HG02981 (cell line): ENCODE data around the gene BSCL2.
"Not testable (repeated sequence)": the region's sequence is repeated elsewhere in the genome, so short reads cannot be mapped to it uniquely, and the experiment has no call there.

ENCODE experiments used
- ATAC-seq: cut with Tn5 transposase; IDR thresholded peaks from one replicate; pipeline ENCODE4 v1.9.1; 2021; ENCODE audit warnings: mild to moderate bottlenecking, moderate library complexity; ENCODE audit not compliant: unreplicated experiment

Gene BSCL2

DNA sequence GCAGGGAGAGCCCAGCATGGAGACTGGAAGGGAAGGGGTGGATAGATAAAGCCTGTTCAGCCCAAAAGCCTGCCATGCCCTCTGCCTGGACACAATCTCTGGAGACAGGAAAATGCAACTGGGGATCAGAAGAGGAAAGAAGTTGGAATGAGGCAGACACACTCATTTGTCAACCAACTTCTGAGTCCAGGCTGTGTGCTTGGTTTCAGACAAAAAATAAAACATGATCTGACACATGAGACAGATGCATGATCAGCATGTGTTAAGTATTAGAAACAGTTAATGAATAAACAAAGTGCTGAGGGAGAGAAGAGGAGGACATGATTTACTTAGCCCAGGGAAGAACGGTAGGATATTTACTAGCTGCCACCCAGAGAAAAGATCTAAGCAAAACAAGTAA is 18.7 kb downstream of the BSCL2 start:
- no peak for ATAC-seq

DNA sequence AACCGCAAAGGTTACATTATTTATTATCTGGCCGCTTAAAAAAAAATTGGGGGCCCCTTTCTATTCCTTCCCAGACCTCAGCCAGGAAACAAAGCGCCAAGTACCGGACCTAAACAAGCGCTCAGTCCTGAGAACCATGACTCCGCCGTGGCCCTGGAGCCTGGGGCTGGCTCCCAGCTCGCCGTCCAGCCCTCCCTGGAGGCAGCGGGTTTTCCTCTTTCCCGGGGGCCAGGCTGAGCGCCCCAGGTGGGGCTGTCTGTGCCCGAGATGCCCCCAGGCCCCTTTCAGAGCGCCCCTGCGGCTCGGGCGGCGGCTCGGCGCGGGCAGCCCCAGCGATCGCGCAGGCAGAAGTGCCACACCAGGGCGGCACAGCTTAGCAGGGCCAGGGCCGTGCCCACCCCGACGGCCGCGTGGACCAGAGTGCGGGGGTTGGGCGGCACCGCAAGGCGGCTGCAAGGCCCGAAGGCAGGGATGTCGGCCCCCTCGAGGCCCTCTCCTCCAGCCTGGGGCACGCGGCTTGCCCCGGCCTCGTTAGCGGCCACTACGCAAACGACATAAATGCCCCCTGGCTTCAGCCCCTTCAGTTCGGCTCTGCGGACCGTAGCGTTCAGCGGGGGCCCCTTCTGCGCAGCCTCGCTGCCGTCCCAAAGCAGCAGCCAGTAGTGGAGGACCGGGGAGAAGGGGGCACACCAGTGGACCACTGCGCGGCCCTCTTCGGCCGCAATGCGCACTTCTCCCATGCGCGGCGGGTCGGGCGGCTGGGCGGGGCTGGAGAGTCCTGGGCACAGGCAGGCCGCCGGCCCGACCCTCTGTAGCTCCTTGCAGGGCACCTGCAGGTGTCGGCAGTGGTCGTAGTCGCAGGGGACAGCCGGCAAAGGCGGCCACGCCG is 19.5 kb downstream of the BSCL2 start:
- ATAC-seq = no peak

DNA sequence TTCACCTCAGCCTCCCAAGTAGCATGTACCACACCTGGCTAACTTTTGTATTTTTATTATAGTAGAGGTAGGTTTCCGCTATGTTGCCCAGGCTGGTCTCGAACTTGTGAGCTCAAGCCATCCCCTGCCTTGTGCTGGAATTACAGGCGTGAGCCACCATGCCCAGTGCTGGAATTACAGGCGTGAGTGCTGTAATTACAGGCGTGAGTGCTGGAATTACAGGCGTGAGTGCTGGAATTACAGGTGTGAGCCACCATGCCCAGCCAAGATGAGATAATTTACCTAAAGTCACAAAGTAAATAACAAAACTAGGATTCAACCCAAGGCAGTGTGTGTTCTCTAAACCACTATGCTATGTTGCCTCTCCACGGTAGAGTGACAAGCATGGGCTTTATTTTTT is 24.7 kb downstream of the BSCL2 start:
- no peak for ATAC-seq

DNA sequence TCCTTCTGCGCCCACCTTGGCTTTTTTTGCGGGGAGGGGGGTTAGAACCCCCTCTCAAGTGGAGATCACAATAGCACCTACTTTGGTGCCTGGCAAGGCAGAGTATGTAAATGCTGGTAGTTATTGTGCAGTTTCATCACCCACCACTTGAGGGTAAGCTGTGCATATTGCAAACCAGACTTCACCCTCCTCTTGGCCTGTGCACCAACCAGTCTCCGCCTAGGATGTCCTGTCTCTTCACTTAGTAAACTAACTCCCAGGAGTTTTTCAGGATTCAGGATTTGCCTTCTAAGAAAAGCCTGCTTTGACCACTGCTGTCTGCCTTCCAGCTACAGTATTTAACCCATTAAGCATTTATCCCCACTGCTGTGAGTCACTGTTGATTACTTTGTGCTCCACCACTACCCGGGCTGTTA is 26.4 kb downstream of the BSCL2 start:
- ATAC-seq = peak; percentile 62

DNA sequence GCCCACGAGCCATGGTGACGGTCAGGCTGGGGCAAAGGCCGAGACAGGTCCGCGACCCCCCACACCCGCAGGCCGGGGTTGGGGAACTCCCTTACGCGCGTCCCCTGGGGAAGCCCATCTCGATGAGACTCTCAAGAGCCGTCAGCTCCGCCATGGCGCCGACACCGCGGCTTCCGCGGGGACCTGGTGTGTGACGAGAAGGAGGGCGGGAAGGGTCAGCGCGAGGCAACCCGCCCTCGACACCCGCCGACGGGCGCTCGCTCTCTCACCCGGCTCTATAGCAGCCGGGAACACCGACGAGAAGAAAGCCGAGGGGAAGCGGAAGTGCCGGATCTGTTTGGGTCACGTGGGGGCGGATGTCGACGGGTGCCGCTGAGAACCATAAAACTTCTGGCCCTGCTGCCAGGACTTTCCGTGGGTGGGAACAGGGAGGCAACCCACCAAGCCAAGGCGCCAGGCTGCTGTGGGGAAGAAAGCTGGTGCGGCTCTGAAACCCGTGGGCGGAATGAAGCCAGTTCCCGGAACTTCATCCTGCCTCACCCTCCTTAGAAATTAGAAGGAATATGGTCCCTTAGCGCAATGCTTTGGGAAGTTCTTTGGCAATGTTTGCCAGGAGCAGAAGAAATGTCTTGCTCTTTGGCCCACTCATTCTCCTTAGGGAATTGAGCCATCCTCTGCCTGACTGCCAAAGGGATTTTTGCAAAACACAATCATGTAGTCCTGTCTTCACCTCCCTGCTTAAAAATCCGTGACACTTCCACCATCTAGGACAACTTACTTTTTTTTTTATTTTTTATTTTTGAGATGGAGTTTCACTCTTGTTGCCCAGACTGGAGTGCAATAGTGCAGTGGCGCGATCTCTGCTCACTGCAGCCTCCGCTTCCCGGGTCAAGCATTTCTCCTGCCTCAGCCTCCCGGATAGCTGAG is 28.2 kb downstream of the BSCL2 start, which contains the start of gene UBXN1:
UBXN1 (minus strand) TSS at position 304 of the 927 bp plus-strand sequence; CDS start at position 154, 150 bp downstream.
- ATAC-seq = peak; percentile 74

DNA sequence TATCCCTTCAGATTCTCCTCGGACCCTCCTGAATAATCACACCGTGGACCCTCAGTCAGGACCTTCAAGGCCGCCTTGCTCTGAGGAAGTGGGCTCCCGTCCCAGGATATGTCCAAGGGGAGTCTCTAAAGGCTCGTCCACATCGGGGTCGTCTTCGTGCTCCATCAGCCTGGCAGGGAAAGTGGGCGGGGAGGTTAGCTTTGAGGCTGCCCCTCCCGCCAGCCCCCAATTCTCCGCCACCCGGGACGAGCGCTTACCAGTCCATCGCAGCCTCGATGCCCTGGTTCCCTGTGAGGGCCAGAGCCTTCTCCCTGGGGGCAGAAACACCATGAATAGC is 28.8 kb downstream of the BSCL2 start:
- peak; percentile 6 for ATAC-seq

DNA sequence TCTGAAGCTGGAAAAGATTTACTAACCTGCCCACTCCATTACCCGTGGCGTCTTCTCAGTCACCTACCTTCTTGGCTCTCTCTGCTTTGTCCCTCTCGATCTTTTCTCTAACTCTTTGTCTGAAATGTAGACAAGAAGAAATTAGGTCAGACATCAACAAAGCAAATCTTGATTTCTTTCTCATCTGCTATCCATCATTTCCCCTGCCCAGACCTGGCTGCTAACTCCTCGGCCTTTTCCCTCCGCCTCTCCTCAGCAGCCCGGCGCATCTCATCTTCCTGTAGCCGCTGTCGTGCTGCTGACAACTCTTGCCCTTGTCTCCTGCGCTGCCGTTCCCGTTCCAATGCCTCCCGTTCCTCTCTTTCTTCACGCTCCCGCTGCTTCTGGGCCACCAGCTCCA is 29.5 kb downstream of the BSCL2 start:
- no peak for ATAC-seq

DNA sequence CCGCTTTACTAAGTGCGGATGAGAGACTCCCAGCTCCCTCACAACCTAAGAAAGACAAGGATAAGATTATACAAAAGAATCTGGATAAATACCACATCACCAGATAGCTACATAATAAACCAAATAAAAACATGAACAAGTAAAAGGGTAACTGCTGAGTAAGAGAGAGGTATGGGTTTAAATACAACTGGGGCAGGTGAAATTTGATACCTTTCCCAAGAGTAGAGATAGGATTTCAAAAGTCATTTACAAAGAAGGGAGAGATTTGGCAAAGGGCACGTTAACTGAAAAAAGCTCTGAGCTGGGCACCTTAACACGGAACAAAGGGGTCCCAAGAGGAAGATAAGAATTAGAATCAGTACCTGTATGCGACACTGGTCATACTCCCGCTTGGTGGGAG is 30.1 kb downstream of the BSCL2 start:
- ATAC-seq = no peak

DNA sequence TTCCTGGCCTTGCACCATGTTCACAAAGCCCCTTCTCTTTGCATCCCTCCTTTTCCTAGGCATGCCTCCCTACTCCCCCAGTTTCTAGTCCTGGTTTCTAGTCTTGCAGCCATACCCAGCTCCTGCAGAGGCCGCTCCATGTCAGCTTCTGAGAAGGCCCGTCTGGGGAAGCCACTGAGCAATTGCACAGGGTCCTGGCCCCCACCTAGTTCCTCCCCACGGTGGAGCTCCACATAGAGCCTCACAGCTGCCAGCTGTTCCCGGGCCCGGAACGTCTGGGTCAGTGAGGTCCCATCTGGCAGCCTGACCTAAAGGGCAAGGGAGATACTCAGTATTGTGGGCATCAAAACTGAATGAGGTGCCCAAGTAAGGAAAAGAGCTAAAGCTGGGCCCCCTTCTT is 30.5 kb downstream of the BSCL2 start:
- ATAC-seq = no peak

DNA sequence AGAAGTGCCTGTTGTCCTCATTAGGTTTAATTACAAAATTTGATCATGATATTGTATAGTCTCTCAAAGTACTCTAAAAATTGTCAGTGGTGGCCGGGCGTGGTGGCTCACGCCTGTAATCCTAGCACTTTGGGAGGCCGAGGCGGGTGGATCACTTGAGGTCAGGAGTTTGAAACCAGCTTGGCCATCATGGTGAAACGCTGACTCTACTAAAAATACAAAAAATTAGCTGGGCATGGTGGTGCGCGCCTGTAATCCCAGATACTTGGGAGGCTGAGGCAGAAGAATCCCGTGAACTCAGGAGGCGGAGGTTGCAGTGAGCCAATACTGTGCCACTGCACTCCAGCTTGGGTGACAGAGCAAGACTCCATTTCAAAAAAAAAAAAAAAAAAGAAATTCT is 31.8 kb downstream of the BSCL2 start:
- not testable (repeated sequence) for ATAC-seq

DNA sequence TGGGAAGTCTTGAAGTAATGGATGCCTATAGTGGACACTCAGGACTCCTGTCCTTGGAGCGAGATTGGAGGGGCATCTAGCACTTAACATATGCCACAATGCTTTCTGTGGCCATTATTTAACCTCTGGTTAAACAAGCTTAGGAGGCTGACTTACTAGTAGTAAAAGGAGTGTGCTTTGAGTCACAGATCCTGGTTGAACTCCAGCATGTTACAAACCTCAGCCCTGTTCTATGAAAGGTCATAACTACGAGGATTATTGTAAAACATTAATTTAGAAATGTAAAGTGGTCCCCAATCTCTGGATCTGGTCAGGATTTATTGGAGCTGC is 34.1 kb downstream of the BSCL2 start:
- no peak for ATAC-seq

DNA sequence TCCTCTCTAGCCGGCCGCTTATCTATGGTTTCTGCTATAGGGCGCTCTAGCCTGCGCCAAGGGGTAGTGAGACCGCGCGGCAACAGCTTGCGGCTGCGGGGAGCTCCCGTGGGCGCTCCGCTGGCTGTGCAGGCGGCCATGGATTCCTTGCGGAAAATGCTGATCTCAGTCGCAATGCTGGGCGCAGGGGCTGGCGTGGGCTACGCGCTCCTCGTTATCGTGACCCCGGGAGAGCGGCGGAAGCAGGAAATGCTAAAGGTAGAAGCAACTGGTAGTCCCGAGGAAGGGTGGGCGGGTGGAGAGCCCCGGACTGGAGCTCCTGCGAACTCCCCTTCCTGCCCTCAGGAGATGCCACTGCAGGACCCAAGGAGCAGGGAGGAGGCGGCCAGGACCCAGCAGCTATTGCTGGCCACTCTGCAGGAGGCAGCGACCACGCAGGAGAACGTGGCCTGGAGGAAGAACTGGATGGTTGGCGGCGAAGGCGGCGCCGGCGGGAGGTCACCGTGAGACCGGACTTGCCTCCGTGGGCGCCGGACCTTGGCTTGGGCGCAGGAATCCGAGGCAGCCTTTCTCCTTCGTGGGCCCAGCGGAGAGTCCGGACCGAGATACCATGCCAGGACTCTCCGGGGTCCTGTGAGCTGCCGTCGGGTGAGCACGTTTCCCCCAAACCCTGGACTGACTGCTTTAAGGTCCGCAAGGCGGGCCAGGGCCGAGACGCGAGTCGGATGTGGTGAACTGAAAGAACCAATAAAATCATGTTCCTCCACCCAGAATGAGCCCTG is 35.4 kb downstream of the BSCL2 start, which contains the start of the genes LBHD1 and UQCC3:
LBHD1 (minus strand) TSS at position 660 of the 782 bp plus-strand sequence. CDS start 2,236 bp downstream, outside the sequence.
UQCC3 (plus strand) TSS at position 66 of the 782 bp plus-strand sequence; CDS start at position 139, 73 bp downstream.
- ATAC-seq = peak; percentile 78

DNA sequence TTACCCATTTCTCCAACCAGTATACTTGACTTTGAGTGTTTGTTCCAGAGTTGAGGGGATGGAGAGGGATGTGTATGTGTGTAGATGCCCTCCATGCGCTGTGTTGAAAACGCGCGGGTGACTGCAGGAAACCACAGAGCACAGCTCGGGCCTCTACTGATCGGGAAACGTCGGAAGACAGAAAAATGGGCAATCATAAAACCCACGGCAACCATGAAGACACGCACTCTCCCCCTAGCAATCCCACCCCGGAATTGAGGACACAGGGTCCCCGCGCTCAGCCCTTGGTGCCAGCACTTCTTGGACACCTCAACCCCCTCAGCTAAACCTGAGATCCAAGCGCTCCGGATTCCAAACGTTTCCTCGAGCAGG is 36.0 kb downstream of the BSCL2 start:
- peak; percentile 3 for ATAC-seq

DNA sequence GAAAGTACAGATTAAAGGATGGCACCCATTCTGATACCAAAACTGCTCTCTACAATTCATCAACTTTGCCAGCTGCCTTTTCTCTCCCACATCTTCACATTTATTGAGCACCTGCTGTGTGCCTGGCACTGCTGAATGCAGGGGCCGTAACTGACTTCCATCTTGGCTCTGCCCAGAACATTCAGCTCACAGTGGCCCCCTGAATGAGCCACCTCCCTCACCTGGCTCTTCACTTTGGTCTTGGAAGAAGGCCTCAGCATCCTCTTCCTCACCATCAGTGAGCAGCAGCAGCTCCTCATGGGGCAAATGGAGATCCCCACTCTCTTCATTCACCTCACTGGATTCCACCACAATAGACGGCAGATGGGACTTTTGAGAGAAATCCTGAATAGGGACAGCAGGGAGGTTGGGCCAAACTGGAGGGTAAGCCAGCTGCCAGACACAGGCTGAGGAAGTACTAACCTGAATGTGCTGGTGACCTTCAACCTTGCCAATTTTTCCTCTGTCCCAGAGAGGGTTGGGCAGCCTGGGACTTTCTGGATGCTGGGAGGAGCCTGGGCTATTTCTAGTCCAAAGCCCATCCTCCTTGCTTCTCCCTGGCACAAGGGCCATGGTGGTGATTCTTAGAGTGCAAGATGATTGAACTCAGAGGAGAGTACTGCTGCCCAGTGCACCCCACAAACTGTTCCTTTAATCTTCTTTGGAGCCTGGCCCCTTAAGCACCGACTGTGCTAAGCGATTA is 37.6 kb downstream of the BSCL2 start:
- ATAC-seq = no peak

DNA sequence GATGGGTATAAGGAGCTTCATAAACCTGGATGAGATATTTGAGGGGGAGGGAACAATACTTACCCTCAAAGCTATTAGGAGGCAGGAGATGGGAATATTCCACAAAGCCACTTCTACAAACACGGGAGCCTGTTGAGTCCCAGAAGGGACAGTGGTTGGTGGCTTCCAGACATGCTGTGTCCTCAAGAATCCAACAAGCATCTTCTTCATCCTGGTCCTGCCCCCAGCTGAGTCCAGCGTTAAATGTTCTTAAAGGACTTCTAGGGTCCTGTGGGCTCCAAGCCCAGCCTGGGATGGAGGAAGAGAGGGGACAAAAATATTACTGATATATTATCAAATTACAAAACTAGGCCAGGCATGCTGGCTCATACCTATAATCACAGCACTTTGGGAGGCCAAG is 39.8 kb downstream of the BSCL2 start:
- no peak for ATAC-seq

DNA sequence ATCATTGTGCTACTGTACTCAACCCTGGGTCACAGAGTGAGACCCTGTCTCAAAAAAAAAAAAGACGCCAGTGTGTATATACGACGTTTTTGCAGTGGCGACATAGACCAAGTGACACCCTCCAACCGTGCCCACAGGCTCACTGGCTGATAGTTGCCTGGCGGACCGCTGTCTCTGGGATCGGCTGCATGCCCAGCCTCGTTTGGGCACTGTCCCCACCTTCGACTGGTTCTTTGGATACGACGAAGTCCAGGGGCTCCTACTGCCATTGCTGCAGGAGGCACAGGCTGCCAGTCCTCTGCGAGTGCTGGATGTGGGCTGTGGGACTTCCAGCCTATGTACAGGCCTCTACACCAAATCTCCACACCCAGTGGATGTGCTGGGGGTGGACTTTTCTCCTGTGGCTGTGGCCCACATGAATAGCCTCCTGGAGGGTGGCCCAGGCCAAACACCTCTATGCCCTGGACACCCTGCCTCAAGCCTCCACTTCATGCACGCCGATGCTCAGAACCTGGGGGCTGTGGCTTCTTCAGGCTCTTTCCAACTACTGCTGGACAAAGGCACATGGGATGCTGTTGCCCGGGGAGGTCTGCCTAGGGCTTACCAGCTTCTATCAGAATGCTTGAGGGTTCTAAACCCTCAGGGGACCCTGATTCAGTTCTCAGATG is 40.8 kb downstream of the BSCL2 start:
- no peak for ATAC-seq

DNA sequence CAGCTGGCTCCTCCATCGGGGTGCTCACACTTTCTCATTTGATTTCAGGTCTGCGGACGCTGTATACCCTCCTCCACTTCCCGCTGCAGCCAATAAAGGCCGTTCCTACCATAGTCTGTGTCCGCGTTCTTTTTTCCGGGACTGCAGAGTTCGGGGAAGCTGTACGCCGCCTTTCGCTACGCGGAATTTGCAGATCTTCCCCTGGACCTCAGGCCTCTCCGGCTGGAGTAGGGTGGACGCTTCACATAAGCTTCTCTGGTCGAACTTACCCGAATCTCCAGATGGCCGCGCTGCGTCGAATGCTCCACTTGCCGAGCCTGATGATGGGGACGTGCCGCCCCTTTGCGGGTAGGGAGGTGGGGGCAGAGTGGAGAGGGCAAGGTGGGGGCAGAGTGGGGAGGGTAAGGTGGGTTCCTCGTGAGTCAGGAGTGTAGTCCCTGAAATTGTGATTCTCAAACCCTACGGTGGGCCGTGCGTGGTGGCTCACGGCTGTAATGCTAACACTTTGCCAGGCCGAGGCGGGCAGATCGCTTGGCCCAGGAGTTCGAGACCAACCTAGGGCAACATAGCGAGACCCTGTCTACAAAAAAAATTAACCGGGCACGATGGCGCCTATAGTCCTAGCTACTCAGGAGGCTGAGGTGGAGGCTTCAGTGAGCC is 41.5 kb downstream of the BSCL2 start:
- peak; percentile 22 for ATAC-seq

DNA sequence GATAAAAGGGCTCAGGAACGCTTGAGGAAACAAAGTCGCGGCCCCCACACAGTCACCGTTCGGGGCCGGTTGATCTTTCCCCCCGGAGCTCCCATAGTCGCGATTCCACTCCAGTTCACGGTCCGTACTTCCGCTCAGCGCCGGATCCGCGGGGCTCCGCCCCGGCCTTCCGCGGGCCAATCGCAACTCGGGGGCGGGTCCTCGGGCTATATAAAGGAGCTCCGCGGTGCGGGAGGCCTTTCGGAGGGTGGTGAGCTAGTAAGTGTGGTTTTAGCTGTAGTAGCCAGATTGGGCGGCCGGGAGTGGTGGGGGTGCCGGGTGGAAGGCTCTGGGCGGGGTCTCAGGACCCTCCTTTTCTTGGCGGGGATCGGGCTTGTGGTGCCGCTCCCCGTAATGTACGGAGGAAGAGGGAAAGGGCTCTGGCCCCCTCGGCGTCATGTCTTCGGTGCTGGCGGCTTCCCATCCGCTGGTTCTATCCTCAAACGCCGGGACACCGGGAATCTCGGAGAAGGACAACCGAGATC is 42.1 kb downstream of the BSCL2 start, which contains the start of the genes C11orf98 and CSKMT:
C11orf98 (minus strand) TSS at position 136 of the 524 bp plus-strand sequence; CDS start at position 95, 41 bp downstream.
CSKMT (plus strand) TSS at position 238 of the 524 bp plus-strand sequence. CDS start 568 bp downstream, outside the sequence.
- peak; percentile 86 for ATAC-seq
